ENCODE data around the gene ZNF423. TPM values are rescaled to one million over a fixed set of nuclear protein-coding genes. Genes with fewer than 3 reads are reported as not detected.
"Not testable (repeated sequence)": the region's sequence is repeated elsewhere in the genome, so short reads cannot be mapped to it uniquely, and the experiment has no call there.

Gene ZNF423
- total RNA-seq: 0.17 and 0.35 TPM in 2 replicates

- no peak for DNase-seq (ENCODE audit: low read depth)
Observed at GRCh38 chr16:49855822-49856671, at the start of gene ZNF423. Gene ZNF423, minus strand, starts transcription at chr16:49856112. Its CDS starts 338 bp downstream, at chr16:49855774.

- no peak for DNase-seq (ENCODE audit: low read depth)
Observed at GRCh38 chr16:49904348-49905062, 48.6 kb upstream of the ZNF423 start.

- no peak for DNase-seq (ENCODE audit: low read depth)
Observed at GRCh38 chr16:49902908-49903307, 47.0 kb upstream of the ZNF423 start.

GRCh38 chr16:49901711-49902110, 45.8 kb upstream of the ZNF423 start:
- no peak for DNase-seq (ENCODE audit: low read depth)

GRCh38 chr16:49900875-49901274, 45.0 kb upstream of the ZNF423 start:
- DNase-seq (ENCODE audit: low read depth): no peak

- DNase-seq (ENCODE audit: low read depth): no peak
Observed at GRCh38 chr16:49899991-49900695, 44.2 kb upstream of the ZNF423 start.

GRCh38 chr16:49896447-49896964, 40.6 kb upstream of the ZNF423 start:
- no peak for DNase-seq (ENCODE audit: low read depth)

GRCh38 chr16:49890876-49891275, 35.0 kb upstream of the ZNF423 start:
- no peak for DNase-seq (ENCODE audit: low read depth)

- DNase-seq (ENCODE audit: low read depth): no peak
Observed at GRCh38 chr16:49889725-49890397, 33.9 kb upstream of the ZNF423 start.

GRCh38 chr16:49886554-49887094, 30.7 kb upstream of the ZNF423 start:
- no peak for DNase-seq (ENCODE audit: low read depth)

GRCh38 chr16:49884033-49885015, 28.4 kb upstream of the ZNF423 start:
- no peak for DNase-seq (ENCODE audit: low read depth)

GRCh38 chr16:49883076-49884014, 27.4 kb upstream of the ZNF423 start:
- DNase-seq (ENCODE audit: low read depth): no peak

- no peak for DNase-seq (ENCODE audit: low read depth)
Observed at GRCh38 chr16:49881890-49882289, 26.0 kb upstream of the ZNF423 start.

- DNase-seq (ENCODE audit: low read depth): not testable (repeated sequence)
Observed at GRCh38 chr16:49878540-49878939, 22.6 kb upstream of the ZNF423 start.

- DNase-seq (ENCODE audit: low read depth): no peak
Observed at GRCh38 chr16:49876716-49877129, 20.8 kb upstream of the ZNF423 start.

- DNase-seq (ENCODE audit: low read depth): no peak
Observed at GRCh38 chr16:49875806-49876715, 20.1 kb upstream of the ZNF423 start.

GRCh38 chr16:49874613-49875237, 18.8 kb upstream of the ZNF423 start:
- DNase-seq (ENCODE audit: low read depth): no peak

All from renal cortical epithelial cell (primary cell).